ENCODE data around the gene NPTXR.

NPTXR gene

DNA sequence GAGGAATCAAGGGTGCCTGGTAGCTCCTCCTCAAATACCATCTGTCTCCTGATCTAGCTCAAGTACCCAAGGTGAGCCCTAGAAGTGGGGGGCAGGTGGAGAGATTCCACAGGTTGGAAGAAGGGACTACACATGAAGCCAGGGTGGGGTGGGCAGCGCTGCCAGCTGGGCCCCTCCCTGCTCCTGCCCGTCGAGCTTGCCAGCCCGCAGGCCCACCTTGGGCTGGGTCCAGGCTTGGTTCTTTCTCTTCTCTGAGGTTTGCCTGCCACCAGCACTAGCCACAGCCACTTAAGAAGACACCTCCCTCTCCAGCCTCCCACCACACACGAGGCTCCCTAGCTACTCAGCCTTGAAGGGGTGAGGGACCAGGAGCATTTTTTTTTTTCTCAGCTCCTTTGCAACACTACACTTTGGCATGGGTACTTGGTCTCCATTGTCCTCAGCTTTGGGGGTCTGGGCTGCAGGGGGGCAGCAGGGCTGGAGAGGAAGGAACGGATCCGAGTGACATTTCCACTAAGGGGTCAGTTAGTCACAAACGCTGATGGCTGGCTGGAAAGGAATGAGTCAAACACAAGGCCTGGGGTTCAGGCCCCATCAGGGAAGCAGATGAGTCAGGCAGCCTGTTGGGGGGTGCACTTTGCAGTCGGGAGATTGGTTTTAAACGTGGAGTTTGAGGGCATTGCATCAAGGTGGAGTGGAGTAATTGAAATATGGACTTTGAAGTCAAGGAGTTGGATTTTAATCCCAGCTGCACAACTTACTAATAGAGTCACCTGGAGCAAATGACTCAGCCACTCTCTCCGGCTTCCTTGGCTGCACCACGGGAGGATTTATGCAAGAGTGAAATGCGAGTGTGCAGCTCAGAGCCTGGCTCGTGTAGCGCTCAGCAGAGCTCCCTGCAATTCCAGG lies 7.4 kb upstream of the NPTXR start:
- DNase-seq, result no peak

DNA sequence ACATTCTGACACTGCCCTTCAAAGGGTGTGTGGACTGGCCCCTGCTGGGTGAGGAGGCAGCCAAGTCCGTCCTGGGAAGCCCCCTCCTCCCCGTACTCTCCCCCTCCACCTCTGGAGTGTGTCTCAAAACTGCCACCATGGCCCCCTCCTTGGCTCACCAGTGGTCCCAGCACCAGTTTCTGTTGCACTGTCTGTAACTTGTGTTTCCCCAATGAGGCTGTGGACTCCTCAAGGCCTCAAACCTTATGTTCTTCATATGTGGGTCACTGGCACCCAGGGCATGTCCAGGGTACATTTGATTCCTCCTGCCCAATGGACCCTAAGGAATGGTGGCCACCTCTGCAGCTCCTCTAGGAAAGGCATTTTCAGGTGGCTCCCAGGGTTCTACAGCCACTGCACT lies 6.6 kb upstream of the NPTXR start:
- DNase-seq, result no peak

DNA sequence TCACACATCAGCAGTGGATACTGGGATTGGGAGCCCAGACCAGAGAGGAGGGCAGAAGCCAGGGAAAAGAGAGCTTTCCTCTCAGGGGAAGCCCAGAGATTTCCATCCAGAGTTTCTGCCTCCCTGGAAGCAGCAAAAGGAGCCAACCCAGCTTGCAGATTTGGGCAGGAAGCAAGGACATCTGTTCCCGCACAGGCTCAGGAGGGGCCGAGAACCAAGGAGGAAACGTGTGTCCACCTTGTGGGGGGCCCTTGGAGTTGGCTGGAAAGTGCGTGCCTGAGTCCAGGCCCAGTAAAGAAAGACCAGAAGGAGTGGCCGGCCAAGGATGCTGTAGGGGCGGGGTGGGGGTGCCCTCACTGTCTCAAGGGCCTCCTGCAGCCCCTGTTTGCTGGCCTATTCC lies 6.0 kb upstream of the NPTXR start:
- no peak for DNase-seq

DNA sequence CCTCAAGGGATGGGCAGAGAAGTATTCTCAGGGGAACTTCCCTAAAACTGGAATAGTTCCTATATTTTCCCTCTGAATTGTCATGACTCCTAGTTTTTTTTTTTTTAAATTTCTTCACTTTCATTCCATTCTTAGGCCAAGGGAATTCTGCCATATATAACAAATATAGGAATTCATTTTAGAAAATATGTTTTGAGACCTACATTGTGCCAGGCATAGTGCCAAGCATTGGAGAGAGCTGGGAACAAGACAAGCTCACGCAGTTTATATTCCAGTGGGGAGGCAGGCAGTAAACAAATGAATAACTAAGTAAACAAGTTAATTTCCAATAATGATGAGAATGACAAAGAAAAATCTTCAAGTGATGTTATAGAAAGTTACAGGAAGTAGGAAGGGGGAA lies 2.6 kb upstream of the NPTXR start:
- no peak for DNase-seq

DNA sequence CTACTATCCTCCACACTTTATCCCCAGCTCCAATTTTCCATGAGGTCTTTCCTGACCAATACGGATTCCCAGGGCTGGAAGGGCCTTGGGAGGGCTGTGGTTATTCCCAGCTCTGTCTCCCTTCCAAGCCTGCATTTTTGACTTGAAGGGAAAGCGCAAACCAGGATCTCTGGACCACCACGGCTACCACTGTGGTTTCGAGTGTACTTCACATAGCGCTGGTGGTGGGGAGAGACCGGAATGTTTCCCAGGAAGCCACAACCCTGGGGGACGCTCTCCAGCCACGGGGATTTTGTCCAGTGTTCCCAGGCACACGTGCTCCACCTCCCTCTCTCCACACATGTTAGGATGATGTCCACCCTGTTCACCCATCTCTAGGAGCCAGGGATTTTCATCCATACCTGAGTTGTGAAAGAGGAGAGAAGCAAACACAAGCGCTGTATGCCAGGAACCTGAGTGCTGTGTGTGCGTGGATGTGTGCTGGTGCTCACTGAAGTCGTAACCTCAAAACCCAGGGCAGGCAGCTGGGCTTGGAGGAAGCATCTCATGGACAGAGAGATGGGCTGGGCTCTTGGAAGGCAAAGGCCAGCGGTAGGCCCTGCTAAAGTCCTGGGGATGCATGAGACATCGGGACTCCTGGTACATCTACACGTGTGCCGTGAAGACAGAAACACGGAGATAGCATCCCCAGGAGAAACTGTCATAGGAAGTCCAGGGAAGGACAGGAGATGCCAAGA lies 1.3 kb upstream of the NPTXR start:
- DNase-seq, result no peak

DNA sequence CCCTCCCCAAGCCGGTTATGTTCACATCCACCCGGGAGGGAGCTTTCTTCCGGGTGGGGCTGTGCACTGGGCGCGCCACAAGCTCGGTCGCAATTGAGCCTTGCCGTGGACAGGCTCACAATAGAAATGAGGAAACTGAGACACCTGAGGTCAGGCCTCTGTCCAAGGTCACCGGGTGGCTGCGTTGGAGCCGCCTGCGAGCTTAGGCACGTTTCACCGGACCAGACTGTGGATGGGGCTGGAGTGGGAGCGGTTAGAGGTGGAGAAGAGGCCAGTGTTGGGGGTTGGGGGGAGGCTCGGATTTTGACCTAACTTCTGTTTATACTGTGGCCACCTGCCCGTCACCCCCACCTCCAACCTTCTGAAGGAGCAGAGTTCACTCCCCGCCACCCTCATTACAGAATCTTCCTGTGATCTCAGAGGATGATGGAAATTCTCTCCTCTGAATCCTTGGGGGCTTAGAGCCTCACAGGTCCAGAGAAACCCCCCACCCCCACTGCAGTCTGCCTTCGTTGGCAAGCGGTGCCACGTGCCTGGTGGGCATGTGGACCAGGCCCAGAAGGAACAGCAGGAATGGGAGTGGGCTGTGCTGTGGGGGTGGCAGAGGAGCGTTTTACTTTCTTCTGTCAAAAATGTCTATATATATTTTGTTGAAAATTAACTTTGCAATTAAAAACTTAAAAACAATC lies 631 bp upstream of the NPTXR start:
- no peak for DNase-seq

DNA sequence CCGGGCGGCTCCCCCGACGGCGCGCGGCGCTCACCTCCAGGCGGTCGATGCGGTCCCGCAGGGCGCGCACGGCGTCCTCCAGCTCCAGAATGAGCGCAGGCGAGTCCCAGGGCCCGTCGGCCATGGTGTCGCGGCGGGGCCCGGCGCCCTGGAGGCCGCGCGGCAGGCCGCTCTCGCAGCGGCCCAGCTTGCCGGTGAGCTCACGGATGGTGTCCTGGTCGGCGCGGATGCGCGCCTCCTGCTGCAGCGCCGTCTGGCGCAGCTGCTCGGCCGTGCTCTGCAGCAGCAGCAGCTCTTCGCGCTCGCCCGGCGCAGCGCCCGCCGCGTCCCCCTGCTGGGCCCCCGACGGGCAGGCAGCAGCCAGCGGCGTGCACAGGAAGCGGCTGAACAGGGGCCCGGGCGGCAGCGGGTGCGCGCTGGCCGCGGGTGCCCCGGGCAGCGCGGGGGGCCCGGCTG lies 599 bp downstream of the NPTXR start:
- DNase-seq, result peak; percentile 23

DNA sequence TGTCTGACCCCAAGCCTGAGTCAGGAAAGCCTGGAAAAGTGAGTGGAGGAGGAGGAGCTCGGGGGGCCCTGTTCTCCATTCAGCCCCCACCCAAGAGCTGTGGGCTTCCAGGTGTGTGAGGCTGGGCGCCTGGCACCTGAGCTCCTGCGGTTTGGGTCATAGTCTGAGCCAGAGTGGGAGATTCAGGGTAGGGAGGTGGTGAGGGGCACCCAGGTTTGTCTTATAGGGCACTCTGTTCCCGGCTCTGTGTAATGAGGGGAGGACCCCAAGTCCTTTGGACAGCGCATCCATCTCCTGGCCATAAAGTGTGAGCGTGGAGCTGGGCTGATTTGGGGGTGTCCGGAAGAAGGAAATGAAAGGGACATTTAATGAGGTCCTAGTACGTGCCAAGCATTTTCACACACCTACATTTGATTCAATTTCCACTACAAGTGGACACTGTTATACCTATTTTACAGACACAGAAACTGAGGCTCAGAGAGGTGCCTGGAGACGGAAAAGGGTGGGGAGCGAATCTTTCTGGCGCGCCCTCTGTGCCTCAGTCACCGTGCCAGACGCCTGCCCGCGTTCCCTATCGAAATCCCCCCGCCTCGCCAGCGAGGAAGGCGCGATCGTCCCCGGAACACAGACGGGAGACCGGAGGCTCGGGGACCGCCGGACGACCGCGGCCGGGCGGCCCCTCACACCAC lies 1.2 kb downstream of the NPTXR start:
- no peak for DNase-seq

DNA sequence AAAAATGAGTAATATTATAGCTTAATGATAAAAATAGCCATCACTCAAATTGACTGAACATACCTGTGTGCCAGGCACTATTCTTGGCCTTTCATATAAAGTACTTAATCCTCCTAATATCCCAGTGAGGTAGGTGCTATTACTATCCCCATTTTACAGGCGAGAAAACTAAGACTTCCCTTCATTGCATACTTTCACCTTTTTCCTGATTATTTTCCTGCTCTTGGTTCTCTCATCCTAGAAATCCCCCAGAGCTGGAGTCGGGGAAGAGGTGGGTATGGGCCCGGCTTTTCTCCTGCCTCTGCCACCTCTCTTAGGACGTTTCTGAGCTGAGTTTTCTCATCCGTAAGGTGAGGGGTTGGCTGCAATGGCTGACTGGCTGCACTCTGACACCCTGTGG lies 2.2 kb downstream of the NPTXR start:
- no peak for DNase-seq

DNA sequence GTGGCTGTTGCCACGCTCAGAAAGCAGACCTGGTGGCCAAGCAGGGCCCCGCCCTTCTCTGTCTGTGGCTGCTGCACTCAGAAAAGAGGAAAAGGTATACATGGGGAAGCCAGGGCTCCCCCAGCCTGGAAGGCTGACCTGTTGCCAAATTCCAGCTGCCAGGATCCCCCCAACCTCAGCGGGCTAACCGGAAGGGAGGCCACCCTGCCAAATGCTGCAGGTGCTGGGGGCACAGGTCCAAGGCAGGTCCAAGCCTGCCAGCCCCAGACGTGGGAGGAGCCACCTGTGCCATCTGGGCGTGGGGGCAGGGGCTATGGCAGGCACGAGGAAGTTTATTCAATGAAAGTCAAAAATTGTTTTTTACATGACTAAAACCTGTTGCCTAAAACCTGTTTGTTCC lies 2.6 kb downstream of the NPTXR start:
- no peak for DNase-seq

DNA sequence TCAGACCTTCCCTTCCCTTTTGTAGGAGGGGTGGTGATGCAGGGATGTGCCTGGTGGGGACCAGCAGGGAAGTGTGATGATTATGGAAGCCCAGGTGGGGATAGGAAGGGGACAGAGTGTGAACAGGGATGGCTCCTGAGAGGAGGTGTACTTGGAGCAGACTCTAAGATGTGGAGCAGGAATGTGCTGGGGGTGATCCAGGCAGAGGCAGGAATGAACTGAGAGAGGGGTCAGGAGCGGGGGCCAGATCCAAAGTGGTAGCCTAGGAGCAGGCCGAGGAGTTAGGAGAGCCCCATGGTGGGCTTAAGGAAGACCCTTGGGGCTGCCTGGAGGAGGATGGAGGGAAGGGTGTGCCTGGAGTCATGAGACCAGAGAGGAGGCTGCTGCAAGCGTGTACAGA lies 3.7 kb downstream of the NPTXR start:
- DNase-seq, result no peak

DNA sequence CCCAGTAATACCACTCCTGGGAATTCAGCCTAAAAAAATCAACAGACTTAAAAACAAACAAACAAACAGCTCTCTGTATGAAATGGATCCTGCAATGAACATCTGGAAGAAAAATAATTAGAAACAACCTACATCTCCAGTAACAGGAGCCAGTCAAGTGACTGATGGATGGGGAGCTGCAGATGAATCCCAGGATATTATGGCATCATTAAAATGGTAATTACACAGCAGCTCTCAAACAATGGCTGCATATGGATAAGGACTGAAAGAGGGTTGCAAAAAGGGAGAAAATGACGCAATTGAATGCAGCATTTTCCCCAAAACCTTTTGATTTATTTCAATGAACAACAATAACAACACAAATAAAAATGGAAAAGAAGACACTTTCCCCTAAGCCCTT lies 4.1 kb downstream of the NPTXR start:
- DNase-seq, result no peak

DNA sequence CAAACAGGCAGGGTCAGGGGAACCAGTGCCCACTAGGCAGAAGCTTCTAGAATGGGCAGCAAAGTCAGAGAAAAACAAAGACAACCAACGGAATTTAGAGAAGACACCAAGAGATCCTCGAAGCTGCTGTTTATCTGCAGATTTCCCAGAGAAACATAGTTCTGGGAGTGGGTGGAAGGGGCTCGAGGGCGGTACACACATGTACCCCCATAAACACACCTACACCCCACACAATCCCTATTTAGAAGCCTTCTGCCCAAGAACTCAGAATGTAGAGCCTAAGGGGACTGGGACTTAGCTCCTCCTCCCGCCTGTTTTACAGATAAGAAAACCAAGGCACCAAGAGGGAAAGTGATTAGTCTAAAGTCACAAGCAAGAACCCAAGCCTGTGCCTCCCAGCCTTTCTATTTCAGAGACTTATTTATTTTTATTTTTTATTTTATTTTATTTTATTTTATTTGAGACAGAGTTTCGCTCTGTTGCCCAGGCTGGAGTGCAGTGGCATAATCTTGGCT lies 6.4 kb downstream of the NPTXR start:
- no peak for DNase-seq

DNA sequence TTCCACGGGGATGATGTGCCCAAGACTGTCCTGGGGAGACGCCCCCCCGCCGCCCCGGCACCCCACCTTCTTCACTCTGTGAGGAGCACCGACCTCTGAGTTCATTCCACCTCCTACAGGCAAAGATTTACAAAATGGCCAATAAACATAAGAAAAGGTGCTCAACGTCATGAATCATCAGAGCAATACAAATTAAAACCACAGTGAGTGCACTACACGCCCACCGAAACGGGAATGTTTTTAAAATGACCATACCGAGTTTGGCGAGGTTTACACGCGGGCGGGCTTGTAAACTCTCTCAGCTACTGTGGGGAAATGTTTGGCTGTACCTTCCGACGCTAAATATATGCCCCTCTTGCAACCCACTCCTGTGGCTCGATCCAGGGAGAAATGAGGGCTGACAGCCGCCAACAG lies 7.9 kb downstream of the NPTXR start:
- DNase-seq, result no peak

DNA sequence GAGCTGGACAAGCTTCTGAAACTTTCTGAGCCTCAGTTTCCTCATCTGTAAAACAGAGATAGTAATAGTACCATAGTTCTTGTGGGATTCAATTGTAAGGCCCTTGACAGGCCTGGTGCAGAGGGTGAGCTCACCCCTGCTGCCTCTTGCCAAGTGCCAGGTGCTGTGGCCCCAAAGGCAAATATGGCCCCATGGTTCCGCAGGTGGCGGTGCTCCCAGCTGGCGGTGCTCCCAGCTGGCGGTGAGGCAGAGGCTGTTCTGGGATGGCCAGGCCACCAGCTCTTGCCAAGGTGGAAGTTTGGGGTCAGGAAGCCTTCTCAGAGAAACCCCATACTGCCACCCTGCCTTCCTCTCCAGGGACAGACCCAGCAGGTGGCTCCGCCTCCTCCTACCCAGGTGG lies 8.8 kb downstream of the NPTXR start:
- DNase-seq, result no peak

DNA sequence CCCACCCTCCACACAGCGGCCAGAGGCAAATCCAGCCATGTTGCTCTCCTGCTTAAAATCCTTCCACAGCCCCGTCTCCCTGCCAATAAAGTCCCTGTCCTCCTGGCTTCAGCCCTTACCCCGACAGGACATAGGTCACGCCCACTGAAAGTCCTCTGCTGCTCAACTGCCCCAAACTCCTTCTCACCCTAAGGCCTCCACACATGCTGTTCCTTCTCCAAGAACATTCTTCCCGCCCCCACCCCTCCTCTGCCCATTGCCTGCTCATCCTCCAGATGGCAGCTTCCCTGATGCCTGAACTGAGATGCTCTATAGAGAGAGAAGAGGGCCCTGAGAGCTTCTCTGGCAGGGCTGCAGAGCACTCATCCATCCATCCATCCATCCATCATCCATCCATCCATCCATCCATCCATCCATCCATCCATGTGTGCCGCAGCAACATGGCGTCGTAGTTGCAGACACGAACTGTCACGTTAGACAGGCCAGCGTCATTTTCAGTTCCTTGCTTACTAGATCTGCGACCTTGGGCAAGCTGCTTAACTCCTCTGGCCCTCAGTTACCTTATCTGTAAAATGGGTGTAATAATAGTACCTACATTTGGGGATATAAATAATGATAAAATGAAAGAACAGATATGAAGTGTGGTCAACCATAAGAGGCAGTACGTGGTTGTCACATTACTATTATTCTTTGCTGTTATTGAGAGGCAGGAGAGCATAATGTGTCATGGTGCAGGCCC lies 9.4 kb downstream of the NPTXR start:
- no peak for DNase-seq

DNA sequence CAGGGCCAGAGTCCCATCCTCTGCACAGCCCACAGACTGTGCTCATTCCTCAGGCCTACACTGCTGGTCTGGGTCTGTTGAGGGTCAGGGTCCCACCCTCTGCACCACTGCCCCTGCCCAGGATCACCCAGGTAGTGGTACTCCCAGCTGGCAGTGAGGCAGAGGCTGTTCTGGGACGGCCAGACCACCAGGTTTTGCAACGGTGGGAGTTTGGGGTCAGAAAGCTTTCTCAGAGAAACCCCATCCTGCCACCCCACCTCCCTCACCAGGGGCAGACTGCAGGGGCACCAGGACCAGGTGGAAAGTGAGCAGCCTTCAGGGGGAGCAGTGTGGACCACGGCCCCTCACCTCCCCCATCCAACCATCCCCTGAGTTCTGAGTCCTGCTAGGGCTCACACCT lies 10.8 kb downstream of the NPTXR start:
- DNase-seq, result no peak

DNA sequence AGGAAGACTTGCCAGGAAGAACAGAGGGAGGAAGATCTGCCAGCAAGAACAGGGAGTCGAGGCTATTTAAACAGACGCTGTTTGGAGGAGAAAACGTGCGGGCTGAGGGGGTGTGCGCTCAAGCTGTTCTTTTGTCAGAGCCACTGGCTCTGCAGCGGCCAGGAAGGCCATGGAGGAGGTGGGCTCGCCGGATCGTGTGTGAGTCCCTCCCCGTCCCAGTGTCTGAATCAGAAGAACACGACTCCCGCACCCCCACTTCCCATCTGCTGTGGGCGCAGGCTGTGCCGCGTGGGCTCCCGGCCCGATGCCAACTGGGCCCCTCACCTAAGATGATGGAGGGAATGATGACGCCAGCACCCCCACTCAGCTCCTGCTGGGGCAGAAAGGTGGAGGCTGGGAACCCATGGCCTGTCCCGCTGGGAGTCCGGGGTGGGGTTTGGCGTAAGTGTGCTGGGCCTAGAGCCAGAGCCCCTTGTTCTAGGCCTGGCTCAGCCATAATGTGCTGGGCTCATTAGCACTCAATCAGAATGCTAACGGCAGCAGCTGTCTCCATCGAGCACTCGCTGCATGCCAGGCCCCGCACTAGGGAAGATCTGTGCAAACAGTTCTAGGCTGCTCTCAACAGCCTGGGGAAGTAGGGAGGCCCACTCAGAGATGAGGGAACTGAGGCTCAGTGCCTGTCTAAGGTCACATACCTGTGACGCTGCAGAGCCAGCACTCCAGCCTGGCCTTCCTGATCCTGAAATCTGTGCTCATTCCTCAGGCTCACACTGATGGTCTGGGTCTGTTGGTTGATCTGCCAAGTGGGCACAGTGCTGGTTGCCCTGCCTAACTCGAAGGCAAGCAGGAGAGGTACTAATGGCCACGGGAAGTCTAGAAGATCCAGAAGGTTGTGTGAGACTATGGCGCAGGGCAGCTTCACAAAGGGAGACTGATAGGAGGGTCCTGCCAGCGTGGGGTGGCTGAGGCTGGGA lies 11.5 kb downstream of the NPTXR start:
- no peak for DNase-seq

DNA sequence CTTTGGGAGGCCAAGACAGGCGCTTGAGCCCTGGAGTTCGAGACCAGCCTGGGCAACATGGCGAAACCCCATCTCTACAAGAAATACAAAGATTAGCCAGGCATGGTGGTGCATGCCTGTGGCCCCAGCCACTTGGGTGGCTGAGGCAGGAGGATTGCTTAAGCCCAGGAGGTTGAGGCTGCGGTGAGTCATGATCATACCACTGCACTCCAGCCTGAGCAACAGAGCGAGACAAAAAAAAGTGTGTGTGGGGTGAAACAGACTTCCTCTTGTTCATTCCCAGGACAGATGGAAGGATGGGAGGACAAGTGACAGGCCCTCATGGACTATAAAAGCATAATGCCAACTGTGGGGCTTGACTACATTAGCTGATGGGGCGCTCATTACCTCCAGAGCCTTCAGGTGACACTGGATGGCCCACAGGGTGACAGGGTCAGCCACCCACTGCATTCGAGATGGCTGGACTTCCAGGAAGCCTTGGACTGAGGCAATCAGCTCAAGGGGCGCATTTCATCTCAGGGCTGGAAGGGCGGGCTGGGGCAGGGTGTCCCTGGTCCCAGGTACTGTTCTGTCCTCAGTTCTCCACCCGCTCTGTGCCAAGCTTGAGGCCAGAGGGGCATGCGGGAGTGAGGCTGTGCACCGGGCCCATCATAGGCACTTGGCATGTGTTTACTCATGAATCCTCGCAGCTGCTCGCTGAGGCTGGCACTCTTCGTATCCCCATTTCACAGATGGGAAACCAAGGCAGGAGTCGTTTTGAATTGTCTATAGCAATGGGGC lies 12.5 kb downstream of the NPTXR start:
- DNase-seq, result no peak

DNA sequence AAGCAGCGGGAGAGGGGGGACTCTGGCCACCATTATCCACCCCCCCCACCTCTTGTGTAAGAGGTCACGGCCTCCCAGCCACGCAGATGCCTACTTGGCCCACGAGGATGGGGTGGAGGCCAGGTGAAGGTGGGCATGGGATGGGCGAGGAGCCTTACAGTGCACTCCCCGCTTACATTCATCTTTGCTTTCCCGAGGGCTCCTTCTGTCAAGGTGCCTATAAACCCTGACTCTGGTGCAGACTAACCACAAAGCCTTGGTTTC lies 13.1 kb downstream of the NPTXR start:
- no peak for DNase-seq
